GM19328 (cell line): ENCODE results near the gene TAS2R39.
A peak's percentile ranks its signal among the peaks of the same experiment; 100 is the strongest.
"Not testable (repeated sequence)": the region's sequence is repeated elsewhere in the genome, so short reads cannot be mapped to it uniquely, and the experiment has no call there.

Source experiments
- ATAC-seq: cut with Tn5 transposase; IDR thresholded peaks from one replicate; pipeline ENCODE4 v1.9.1; 2021; ENCODE audit warnings: mild to moderate bottlenecking, moderate library complexity; ENCODE audit not compliant: unreplicated experiment

TAS2R39 gene

GRCh38 chr7:143183024-143183423, at the start of gene TAS2R39:
Gene TAS2R39 (plus strand): TSS chr7:143183419. CDS start chr7:143183419, 0 bp downstream.
- no peak for ATAC-seq

GRCh38 chr7:143147070-143147469, 36.1 kb upstream of the TAS2R39 start:
- no peak for ATAC-seq

GRCh38 chr7:143148050-143148449, 35.2 kb upstream of the TAS2R39 start:
- no peak for ATAC-seq

GRCh38 chr7:143148651-143149050, 34.6 kb upstream of the TAS2R39 start:
- no peak for ATAC-seq

GRCh38 chr7:143150696-143151095, 32.5 kb upstream of the TAS2R39 start:
- not testable (repeated sequence) for ATAC-seq

- not testable (repeated sequence) for ATAC-seq
Measured at GRCh38 chr7:143158617-143159016, 24.6 kb upstream of the TAS2R39 start.

- no peak for ATAC-seq
Measured at GRCh38 chr7:143171697-143172096, 11.5 kb upstream of the TAS2R39 start.

GRCh38 chr7:143172354-143172753, 10.9 kb upstream of the TAS2R39 start:
- no peak for ATAC-seq

GRCh38 chr7:143176128-143176527, 7.1 kb upstream of the TAS2R39 start:
- no peak for ATAC-seq

GRCh38 chr7:143177374-143178119, 5.7 kb upstream of the TAS2R39 start:
- ATAC-seq = no peak

GRCh38 chr7:143180771-143181170, 2.4 kb upstream of the TAS2R39 start:
- ATAC-seq = not testable (repeated sequence)

- no peak for ATAC-seq
Measured at GRCh38 chr7:143181349-143181748, 1.9 kb upstream of the TAS2R39 start.

- no peak for ATAC-seq
Measured at GRCh38 chr7:143185551-143185950, 2.3 kb downstream of the TAS2R39 start.

GRCh38 chr7:143188994-143189393, 5.8 kb downstream of the TAS2R39 start:
- ATAC-seq = no peak

GRCh38 chr7:143193880-143194279, 10.7 kb downstream of the TAS2R39 start:
- ATAC-seq = no peak

GRCh38 chr7:143199040-143199439, 15.8 kb downstream of the TAS2R39 start:
- ATAC-seq = no peak

- ATAC-seq = no peak
Measured at GRCh38 chr7:143202161-143202560, 18.9 kb downstream of the TAS2R39 start.

- no peak for ATAC-seq
Measured at GRCh38 chr7:143203386-143203785, 20.2 kb downstream of the TAS2R39 start.

- ATAC-seq = peak; percentile 68
Measured at GRCh38 chr7:143205560-143206293, 22.5 kb downstream of the TAS2R39 start.

- ATAC-seq = no peak
Measured at GRCh38 chr7:143210541-143210940, 27.3 kb downstream of the TAS2R39 start.

- ATAC-seq = not testable (repeated sequence)
Measured at GRCh38 chr7:143213478-143213877, 30.3 kb downstream of the TAS2R39 start.
